HCT116 (cell line): ENCODE data around the gene PTPRQ. TPM values are rescaled to one million over a fixed set of nuclear protein-coding genes. Genes with fewer than 3 reads are reported as not detected.

Experiments
- ATAC-seq: fragments of 200-7000 bp; cut with Tn5 transposase; 2 replicates; pipeline ENCODE4 v1.9.1; 2020; ENCODE audit warnings: mild to moderate bottlenecking, moderate library complexity
- BruUV-seq: library from RNA; stranded (reverse); fragments of 400-500 nt; replicated peaks from 2 replicates; lab custom pipeline; 2021; lab: Mats Ljungman, UMichigan
- CTCF ChIA-PET: fragments of 300-600 bp; sonication (Branson Sonifier 250); formaldehyde crosslinking; loops from one replicate; lab custom pipeline; 2021; ENCODE audit warnings: antibody characterized with exemption; lab: Charles Lee
- POLR2A ChIA-PET: fragments of 300-600, 350-600 bp; sonication (Branson Sonifier 250); formaldehyde crosslinking; loops from one replicate; lab custom pipeline; 2021; ENCODE audit warnings: antibody characterized with exemption; lab: Charles Lee
- RAD21 ChIA-PET, 2 experiments: fragments of 300-600 bp; sonication (Branson Sonifier 250); formaldehyde crosslinking; loops; one replicate each; lab custom pipeline; 2023; ENCODE audit warnings: low total read pairs in 2 of 2; ENCODE audit not compliant: uncharacterized antibody in 2 of 2, unreplicated experiment in 2 of 2, low non-redundant PET in 1 of 2; lab: Charles Lee
- DNase-seq: peaks from one replicate; pipeline ENCODE4 v3.0.0-alpha.2; 2010; ENCODE audit warnings: low read depth, low spot score
- H2AFZ ChIP-seq: fragments of 200-600 bp; shearing (Covaris generic), sonication (generic); 2 replicates; pipeline ENCODE4 v1.6.1; 2017; ENCODE audit warnings: low read depth, mixed run types, mixed read lengths, antibody characterized with exemption, low read length; ENCODE audit not compliant: poor library complexity, severe bottlenecking
- H3K27ac ChIP-seq: 2 replicates; pipeline ENCODE4 v1.5.1; 2012; ENCODE audit warnings: low read depth, low read length
- H3K27me3 ChIP-seq: fragments of 200-600 bp; sonication (generic); 2 replicates; pipeline ENCODE4 v1.6.1; 2016; ENCODE audit warnings: mixed run types, low read length, mixed read lengths; ENCODE audit not compliant: insufficient read depth
- H3K36me3 ChIP-seq, 2 experiments: fragments of 200-500 bp in 1 of 2; fragments of 200-600 bp in 1 of 2; sonication (Bioruptor generic) in 1 of 2; sonication (generic) in 1 of 2; 2 replicates each; pipeline versions ENCODE4 v1.5.1 to v1.6.1; 2014 to 2016; ENCODE audit warnings: low read length in 2 of 2, inconsistent platforms in 1 of 2, mixed read lengths in 1 of 2, mixed run types in 1 of 2; ENCODE audit not compliant: insufficient read depth in 2 of 2, control insufficient read depth in 1 of 2
- H3K4me1 ChIP-seq, 2 experiments: fragments of 200-600 bp in 1 of 2; sonication (generic) in 1 of 2; 2 replicates each; pipeline versions ENCODE4 v1.5.1 to v1.6.1; 2012 to 2017; ENCODE audit warnings: low read length in 2 of 2, inconsistent platforms in 1 of 2, mild to moderate bottlenecking in 1 of 2, mixed read lengths in 1 of 2, mixed run types in 1 of 2, moderate library complexity in 1 of 2; ENCODE audit not compliant: insufficient read depth in 2 of 2, control insufficient read depth in 1 of 2
- H3K4me2 ChIP-seq: fragments of 200-600 bp; sonication (generic); 2 replicates; pipeline ENCODE4 v1.6.1; 2017; ENCODE audit warnings: mixed run types, low read length, mixed read lengths
- H3K4me3 ChIP-seq, 2 experiments: fragments of 200-600 bp in 1 of 2; sonication (generic) in 1 of 2; replicated peaks in 1 of 2; 2 replicates each; pipeline ENCODE4 v1.5.1; 2011 to 2016; ENCODE audit warnings: low read length in 2 of 2, control low read depth in 1 of 2, low read depth in 1 of 2, mild to moderate bottlenecking in 1 of 2, mixed read lengths in 1 of 2, mixed run types in 1 of 2
- H3K79me2 ChIP-seq: fragments of 200-600 bp; sonication (generic); 2 replicates; pipeline ENCODE4 v1.6.1; 2017; ENCODE audit warnings: mild to moderate bottlenecking, mixed run types, low read length, moderate library complexity, mixed read lengths; ENCODE audit not compliant: insufficient read depth
- H3K9ac ChIP-seq: fragments of 200-600 bp; sonication (generic); 2 replicates; pipeline ENCODE4 v1.6.1; 2016; ENCODE audit warnings: low read length, mixed read lengths
- H3K9me2 ChIP-seq: fragments of 200-600 bp; sonication (generic), shearing (Covaris generic); 2 replicates; pipeline ENCODE4 v1.6.1; 2017; ENCODE audit warnings: mixed run types, mild to moderate bottlenecking, moderate library complexity; ENCODE audit not compliant: insufficient read depth
- H3K9me3 ChIP-seq, 2 experiments: fragments of 200-500 bp in 1 of 2; fragments of 200-600 bp in 1 of 2; sonication (Bioruptor generic) in 1 of 2; sonication (generic) in 1 of 2; 2 replicates each; pipeline ENCODE4 v1.6.1; 2014 to 2017; ENCODE audit warnings: low read length in 2 of 2, mixed read lengths in 2 of 2, inconsistent platforms in 1 of 2, low read depth in 1 of 2, mild to moderate bottlenecking in 1 of 2, mixed run types in 1 of 2, moderate library complexity in 1 of 2; ENCODE audit not compliant: control insufficient read depth in 1 of 2, insufficient read depth in 1 of 2
- H4K20me1 ChIP-seq: fragments of 200-600 bp; sonication (generic), shearing (Covaris generic); 2 replicates; pipeline ENCODE4 v1.6.1; 2017; ENCODE audit warnings: mixed run types, mild to moderate bottlenecking, moderate library complexity; ENCODE audit not compliant: insufficient read depth
- ATF3 ChIP-seq: IDR thresholded peaks from 2 replicates; pipeline ENCODE4 v1.6.1; 2012
- CEBPB ChIP-seq: IDR thresholded peaks from 2 replicates; pipeline ENCODE4 v1.6.1; 2012; ENCODE audit warnings: low read depth
- EZH2 ChIP-seq: fragments of 200-600 bp; sonication (generic); IDR thresholded peaks from 2 replicates; pipeline ENCODE4 v1.6.1; 2017; ENCODE audit warnings: antibody characterized with exemption, mixed run types
- EZH2phosphoT487 ChIP-seq: fragments of 200-600 bp; IDR thresholded peaks from 2 replicates; pipeline ENCODE4 v1.6.1; 2018; ENCODE audit warnings: antibody characterized with exemption, borderline replicate concordance
- MAX ChIP-seq: IDR thresholded peaks from 2 replicates; pipeline ENCODE4 v1.6.1; 2012
- POLR2A ChIP-seq: IDR thresholded peaks from 2 replicates; pipeline ENCODE4 v1.7.0; 2011; ENCODE audit warnings: borderline replicate concordance; ENCODE audit not compliant: insufficient read depth, insufficient read length; ENCODE audit errors: extremely low read depth
- POLR2AphosphoS5 ChIP-seq: IDR thresholded peaks from 2 replicates; pipeline ENCODE4 v1.6.1; 2011; ENCODE audit warnings: mild to moderate bottlenecking, low read depth, low read length, moderate library complexity
- RAD21 ChIP-seq: IDR thresholded peaks from 2 replicates; pipeline ENCODE4 v1.6.1; 2012; ENCODE audit warnings: low read depth, mild to moderate bottlenecking
- SIN3A ChIP-seq: IDR thresholded peaks from 2 replicates; pipeline ENCODE4 v1.6.1; 2012; ENCODE audit warnings: low read depth
- SP1 ChIP-seq: IDR thresholded peaks from 2 replicates; pipeline ENCODE4 v1.6.1; 2012; ENCODE audit warnings: low read depth
- SRF ChIP-seq: IDR thresholded peaks from 2 replicates; pipeline ENCODE4 v1.6.1; 2012; ENCODE audit warnings: low read depth
- TCF7L2 ChIP-seq: IDR thresholded peaks from 2 replicates; pipeline ENCODE4 v1.7.0; 2011; ENCODE audit warnings: borderline replicate concordance, inconsistent platforms; ENCODE audit not compliant: insufficient read depth, insufficient read length; ENCODE audit errors: extremely low read depth
- ZFX ChIP-seq: fragments of 450-650 bp; IDR thresholded peaks from 2 replicates; pipeline ENCODE4 v1.6.1; 2017
- ZNF274 ChIP-seq: fragments of 200-500 bp; sonication (Bioruptor generic); IDR thresholded peaks from 2 replicates; pipeline ENCODE4 v1.6.1; 2014; ENCODE audit warnings: mild to moderate bottlenecking, low read depth, low read length, inconsistent platforms
- intact Hi-C: fragments of 100-400 bp; cut with micrococcal nuclease; formaldehyde crosslinking; loops from 2 replicates; pipeline ENCODE4 v1.10.0; 2022
- total RNA-seq: library from RNA; stranded (reverse); gene quantifications from one replicate; pipeline ENCODE4 v1.2.1, GENCODE V29; 2021; ENCODE audit not compliant: unreplicated experiment
- TF ChIP-seq, protein P1 (sequence below): IDR thresholded peaks from 2 replicates; pipeline ENCODE4 v1.6.1; 2011; ENCODE audit warnings: mild to moderate bottlenecking, low read length, moderate library complexity; ENCODE audit not compliant: insufficient replicate concordance; ENCODE audit errors: extremely low read depth
- TF ChIP-seq, protein P2 (sequence below), 3 experiments: fragments of 200-600 bp in 1 of 3; sonication (generic) in 1 of 3; IDR thresholded peaks in 2 of 3; conservative IDR thresholded peaks in 1 of 3; 2 replicates each; pipeline ENCODE4 v1.5.1; 2012 to 2017; ENCODE audit warnings: low read depth in 2 of 3, low read length in 2 of 3, antibody characterized with exemption in 1 of 3, borderline replicate concordance in 1 of 3, control low read depth in 1 of 3, mild to moderate bottlenecking in 1 of 3, mixed read lengths in 1 of 3, mixed run types in 1 of 3, moderate library complexity in 1 of 3; ENCODE audit not compliant: insufficient read depth in 1 of 3

PTPRQ gene
- total RNA-seq, 1 experiment from 2014 or later = not detected

- H3K9me2 ChIP-seq = no peaks in the 10 kb centered on the region
- no peaks in the 10 kb centered on the region for H4K20me1 ChIP-seq
- H3K36me3 ChIP-seq = no peaks in the 10 kb centered on the region
- intact Hi-C loops = no loop called here
- no peak overlapping the region for H3K4me2 ChIP-seq
- ChIA-PET CTCF (no interaction called here), RAD21 (no interaction called here), POLR2A (no interaction called here)
- H3K79me2 ChIP-seq = no peaks in the 10 kb centered on the region
- no peak overlapping the region for H3K9ac ChIP-seq
- 0 out of 2 replicates have a peak, but pooled peaks cover 2% of the 10 kb centered on the region for H3K27me3 ChIP-seq
- no peak overlapping the region for H3K4me3 ChIP-seq
- no peaks in the 10 kb centered on the region for H3K9me3 ChIP-seq
- no peak for ATAC-seq
- H3K27ac ChIP-seq = no peak overlapping the region
- DNase-seq = no peak
- no TSS peak for BruUV-seq
- TF ChIP-seq ZFX (no peak), CEBPB (no peak), SIN3A (no peak), TCF7L2 (no peak), ZNF274 (no peak), ATF3 (no peak), EZH2 (no peak), SP1 (no peak), POLR2AphosphoS5 (no peak), POLR2A (no peak), SRF (no peak), RAD21 (no peak), EZH2phosphoT487 (no peak), MAX (no peak)
- TF ChIP-seq, protein P1, sequence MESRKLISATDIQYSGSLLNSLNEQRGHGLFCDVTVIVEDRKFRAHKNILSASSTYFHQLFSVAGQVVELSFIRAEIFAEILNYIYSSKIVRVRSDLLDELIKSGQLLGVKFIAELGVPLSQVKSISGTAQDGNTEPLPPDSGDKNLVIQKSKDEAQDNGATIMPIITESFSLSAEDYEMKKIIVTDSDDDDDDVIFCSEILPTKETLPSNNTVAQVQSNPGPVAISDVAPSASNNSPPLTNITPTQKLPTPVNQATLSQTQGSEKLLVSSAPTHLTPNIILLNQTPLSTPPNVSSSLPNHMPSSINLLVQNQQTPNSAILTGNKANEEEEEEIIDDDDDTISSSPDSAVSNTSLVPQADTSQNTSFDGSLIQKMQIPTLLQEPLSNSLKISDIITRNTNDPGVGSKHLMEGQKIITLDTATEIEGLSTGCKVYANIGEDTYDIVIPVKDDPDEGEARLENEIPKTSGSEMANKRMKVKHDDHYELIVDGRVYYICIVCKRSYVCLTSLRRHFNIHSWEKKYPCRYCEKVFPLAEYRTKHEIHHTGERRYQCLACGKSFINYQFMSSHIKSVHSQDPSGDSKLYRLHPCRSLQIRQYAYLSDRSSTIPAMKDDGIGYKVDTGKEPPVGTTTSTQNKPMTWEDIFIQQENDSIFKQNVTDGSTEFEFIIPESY = no peak
- TF ChIP-seq, protein P2, sequence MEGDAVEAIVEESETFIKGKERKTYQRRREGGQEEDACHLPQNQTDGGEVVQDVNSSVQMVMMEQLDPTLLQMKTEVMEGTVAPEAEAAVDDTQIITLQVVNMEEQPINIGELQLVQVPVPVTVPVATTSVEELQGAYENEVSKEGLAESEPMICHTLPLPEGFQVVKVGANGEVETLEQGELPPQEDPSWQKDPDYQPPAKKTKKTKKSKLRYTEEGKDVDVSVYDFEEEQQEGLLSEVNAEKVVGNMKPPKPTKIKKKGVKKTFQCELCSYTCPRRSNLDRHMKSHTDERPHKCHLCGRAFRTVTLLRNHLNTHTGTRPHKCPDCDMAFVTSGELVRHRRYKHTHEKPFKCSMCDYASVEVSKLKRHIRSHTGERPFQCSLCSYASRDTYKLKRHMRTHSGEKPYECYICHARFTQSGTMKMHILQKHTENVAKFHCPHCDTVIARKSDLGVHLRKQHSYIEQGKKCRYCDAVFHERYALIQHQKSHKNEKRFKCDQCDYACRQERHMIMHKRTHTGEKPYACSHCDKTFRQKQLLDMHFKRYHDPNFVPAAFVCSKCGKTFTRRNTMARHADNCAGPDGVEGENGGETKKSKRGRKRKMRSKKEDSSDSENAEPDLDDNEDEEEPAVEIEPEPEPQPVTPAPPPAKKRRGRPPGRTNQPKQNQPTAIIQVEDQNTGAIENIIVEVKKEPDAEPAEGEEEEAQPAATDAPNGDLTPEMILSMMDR (IDR thresholded peaks at IDR 0.05 in 2 of 3, conservative IDR thresholded peaks at IDR 0.05 in 1 of 3; ENCODE audit: borderline replicate concordance in 1 of 3, insufficient read depth in 1 of 3, low read depth in 2 of 3, low read length in 2 of 3) = no peak
- peaks cover 20 to 26% of the 10 kb centered on the region in 2 experiments for H3K4me1 ChIP-seq
- no peak overlapping the region for H2AFZ ChIP-seq
Observed at GRCh38 chr12:80549298-80549697, 105.3 kb downstream of the PTPRQ start.
